Body of pancreas (tissue), 4 donors: ENCODE measurements around the gene MTSS2. TPM values are rescaled to one million over a fixed set of nuclear protein-coding genes. Genes with fewer than 3 reads are reported as not detected.
"Not testable (repeated sequence)": the region's sequence is repeated elsewhere in the genome, so short reads cannot be mapped to it uniquely, and the experiment has no call there.

ENCODE experiments used
- ATAC-seq: fragments of 150-250 bp; one replicate; pipeline ENCODE4 v1.9.1; 2016
- DNase-seq, 4 donors: peaks; one replicate each; pipeline ENCODE4 v3.0.0-alpha.2; 2019
- H3K27ac ChIP-seq, 4 donors: fragments of 200-600 bp; sonication (generic); 1 replicate in 3 of 4; 2 replicates in 1 of 4; pipeline versions ENCODE4 v1.5.1 to v1.6.1; 2016 to 2019; ENCODE audit warnings: mild to moderate bottlenecking in 1 of 4, mixed read lengths in 1 of 4, moderate library complexity in 1 of 4
- H3K27me3 ChIP-seq, 2 donors: fragments of 200-600 bp; sonication (generic); one replicate each; pipeline ENCODE4 v1.6.0; 2016; ENCODE audit warnings: mild to moderate bottlenecking in 1 of 2
- H3K36me3 ChIP-seq, 2 donors: fragments of 200-600 bp; sonication (generic); replicated peaks in 1 of 2; 2 replicates each; pipeline ENCODE4 v1.5.1; 2016; ENCODE audit warnings: low read depth in 2 of 2; ENCODE audit not compliant: insufficient read depth in 1 of 2
- H3K4me1 ChIP-seq: fragments of 200-600 bp; sonication (generic); one replicate; pipeline ENCODE4 v1.6.0; 2016
- H3K4me3 ChIP-seq, 2 donors: fragments of 200-600 bp; sonication (generic); 1 replicate in 1 of 2; 2 replicates in 1 of 2; pipeline ENCODE4 v1.5.1; 2016 to 2019
- H3K9me3 ChIP-seq, 3 donors: fragments of 200-600 bp; sonication (generic); 1 replicate in 2 of 3; 2 replicates in 1 of 3; pipeline ENCODE4 v1.5.1; 2016
- POLR2A ChIP-seq, 3 donors: fragments of 450-650 bp; IDR thresholded peaks; one replicate each; pipeline ENCODE4 v1.6.1; 2016; ENCODE audit warnings: antibody characterized with exemption in 3 of 3, mild to moderate bottlenecking in 2 of 3
- WGBS, 2 donors: methylation state at CpG; one replicate each; pipeline ENCODE4 v1.1.5; 2017; 5-methylcytosine and 5-hydroxymethylcytosine counted together
- intact Hi-C: fragments of 100-400 bp; cut with DNase I; formaldehyde crosslinking; loops from one replicate; pipeline ENCODE4 v1.15.1; 2023
- total RNA-seq, 2 donors: library from RNA; depleted of rRNA; stranded (reverse); fragments of >200 nt; gene quantifications; one replicate each; pipeline ENCODE4 v1.1.0, GENCODE V29; 2016
- TF ChIP-seq, protein P1 (sequence below), 7 experiments: fragments of 450-650 bp in 4 of 7; fragments of 200-600 bp in 3 of 7; sonication (generic) in 3 of 7; IDR thresholded peaks; one replicate each; pipeline ENCODE4 v1.5.1; 2016 to 2019; ENCODE audit warnings: antibody characterized with exemption in 7 of 7

The MTSS2 gene
- total RNA-seq, 2 donors from 2014 or later: 8.8 to 23.4 TPM

DNA sequence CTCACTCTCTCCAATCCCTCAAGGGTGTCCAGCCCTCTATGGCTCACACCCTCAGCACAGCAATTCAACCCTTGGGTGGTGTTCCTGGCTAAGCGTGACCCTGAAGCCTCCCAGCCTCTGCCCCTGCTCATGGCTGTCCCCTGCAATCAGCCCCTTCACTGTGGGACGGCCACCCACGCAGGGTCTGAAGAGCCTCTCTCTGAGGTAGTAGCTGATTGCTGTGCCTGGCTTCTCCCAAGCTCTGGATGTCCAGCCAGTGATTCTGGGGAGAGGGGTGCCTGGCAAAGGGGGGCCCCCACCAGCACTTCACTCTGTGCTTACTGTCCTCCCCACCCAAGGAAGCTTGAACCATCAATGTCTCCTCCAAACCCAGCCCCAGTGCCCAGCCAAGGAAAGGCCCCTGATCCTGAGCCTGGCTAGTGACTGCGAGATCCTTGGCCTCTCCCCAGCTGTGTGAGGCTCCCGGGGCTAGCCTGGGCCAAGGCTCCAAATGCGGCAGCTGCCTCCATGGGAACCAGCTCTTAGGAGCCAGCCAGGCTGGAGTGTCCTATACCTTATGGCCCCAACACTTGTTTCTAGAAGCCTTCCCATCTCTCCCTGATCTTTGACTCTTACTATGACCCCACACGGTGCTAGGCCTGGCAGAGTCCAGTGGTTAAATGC lies 9.9 kb downstream of the MTSS2 start:
- Histone ChIP-seq H3K27me3 (no peaks in the 10 kb centered on the region), H3K27ac (no peak overlapping the region), H3K36me3 (peaks cover 0 to 2% of the 10 kb centered on the region in 2 donors), H3K4me3 (no peak overlapping the region), H3K4me1 (peaks cover 9% of the 10 kb centered on the region), H3K9me3 (no peaks in the 10 kb centered on the region)
- TF ChIP-seq POLR2A (IDR thresholded peaks at IDR 0.05): no peak
- TF ChIP-seq, protein P1, sequence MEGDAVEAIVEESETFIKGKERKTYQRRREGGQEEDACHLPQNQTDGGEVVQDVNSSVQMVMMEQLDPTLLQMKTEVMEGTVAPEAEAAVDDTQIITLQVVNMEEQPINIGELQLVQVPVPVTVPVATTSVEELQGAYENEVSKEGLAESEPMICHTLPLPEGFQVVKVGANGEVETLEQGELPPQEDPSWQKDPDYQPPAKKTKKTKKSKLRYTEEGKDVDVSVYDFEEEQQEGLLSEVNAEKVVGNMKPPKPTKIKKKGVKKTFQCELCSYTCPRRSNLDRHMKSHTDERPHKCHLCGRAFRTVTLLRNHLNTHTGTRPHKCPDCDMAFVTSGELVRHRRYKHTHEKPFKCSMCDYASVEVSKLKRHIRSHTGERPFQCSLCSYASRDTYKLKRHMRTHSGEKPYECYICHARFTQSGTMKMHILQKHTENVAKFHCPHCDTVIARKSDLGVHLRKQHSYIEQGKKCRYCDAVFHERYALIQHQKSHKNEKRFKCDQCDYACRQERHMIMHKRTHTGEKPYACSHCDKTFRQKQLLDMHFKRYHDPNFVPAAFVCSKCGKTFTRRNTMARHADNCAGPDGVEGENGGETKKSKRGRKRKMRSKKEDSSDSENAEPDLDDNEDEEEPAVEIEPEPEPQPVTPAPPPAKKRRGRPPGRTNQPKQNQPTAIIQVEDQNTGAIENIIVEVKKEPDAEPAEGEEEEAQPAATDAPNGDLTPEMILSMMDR (IDR thresholded peaks at IDR 0.05): no peak
- intact Hi-C loops: loop anchor here (5.0 kb wide), 1 partner anchor 91 kb away; no protein-coding TSS in a partner anchor
- ATAC-seq (no peak), DNase-seq (peak in 1 of 4 donors; percentile 11)
- WGBS, 2 donors: 82 to 90% methylated on average over 1 to 7 of the region's 7 CpGs

DNA sequence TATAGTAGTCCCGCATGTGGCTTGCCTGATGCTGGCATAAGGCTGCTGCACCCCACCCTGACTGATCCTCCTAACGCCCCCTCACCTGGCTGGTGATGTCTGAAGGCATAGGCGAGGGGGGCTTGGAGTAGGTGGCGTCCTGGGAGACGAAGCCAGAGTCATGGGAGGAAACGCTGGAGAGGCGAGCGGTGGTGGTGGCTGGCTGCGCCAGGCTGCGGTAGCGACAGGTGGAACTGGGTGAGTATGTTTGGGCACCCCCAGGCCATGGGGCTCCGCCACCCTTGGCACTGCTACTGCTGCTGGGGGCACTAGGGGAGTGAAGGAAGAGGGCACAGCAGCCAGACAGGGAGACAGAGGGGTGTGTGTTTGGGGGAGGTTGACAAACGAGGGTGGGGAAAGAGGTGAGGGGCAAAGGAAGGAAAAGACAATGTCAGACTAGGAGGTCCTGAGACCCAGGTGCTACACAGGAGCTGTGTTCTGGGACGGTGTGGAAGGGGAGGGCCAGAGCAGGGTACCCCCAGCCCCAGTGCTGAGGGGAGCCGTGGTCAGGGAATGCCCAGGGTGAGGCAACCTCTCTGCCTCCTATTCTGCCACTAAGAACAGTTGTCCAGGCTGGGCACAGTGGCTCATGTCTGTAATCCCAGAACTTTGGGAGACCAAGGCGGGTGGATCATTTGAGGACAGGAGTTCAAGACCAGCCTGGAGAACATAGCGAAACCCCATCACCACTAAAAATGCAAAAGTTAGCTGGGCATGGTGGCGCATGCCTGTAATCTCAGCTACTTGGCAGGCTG lies 11.4 kb downstream of the MTSS2 start:
- ATAC-seq (no peak), DNase-seq (no peak)
- Histone ChIP-seq H3K4me3 (no peak overlapping the region), H3K9me3 (no peaks in the 10 kb centered on the region), H3K27me3 (no peaks in the 10 kb centered on the region), H3K4me1 (no peaks in the 10 kb centered on the region), H3K36me3 (peaks cover 0 to 2% of the 10 kb centered on the region in 2 donors), H3K27ac (no peak overlapping the region)
- no peak for TF ChIP-seq POLR2A (IDR thresholded peaks at IDR 0.05)
- TF ChIP-seq, protein P1 (IDR thresholded peaks at IDR 0.05): no peak
- 90% methylated on average over 16 to 18 of the region's 18 CpGs for WGBS, 2 donors
- intact Hi-C loops: loop anchor here (5.0 kb wide), 1 partner anchor 93 kb away; no protein-coding TSS in a partner anchor

GRCh38 chr16:70670938-70671337 lies 14.9 kb downstream of the MTSS2 start:
- H3K36me3 ChIP-seq, ATAC-seq, H3K9me3 ChIP-seq, H3K4me3 ChIP-seq, DNase-seq, intact Hi-C loops, H3K27me3 ChIP-seq, H3K27ac ChIP-seq, H3K4me1 ChIP-seq: not testable (repeated sequence)
- WGBS, 2 donors: 87 to 98% methylated on average over 4 of the region's 4 CpGs

- DNase-seq (no peak), ATAC-seq (no peak)
- TF ChIP-seq, protein P1 (IDR thresholded peaks at IDR 0.05): no peak
- TF ChIP-seq POLR2A (IDR thresholded peaks at IDR 0.05): no peak
- intact Hi-C loops: no loop called here
- H3K4me3 ChIP-seq: no peak overlapping the region
- H3K27ac ChIP-seq: no peak overlapping the region
- H3K4me1 ChIP-seq: no peaks in the 10 kb centered on the region
- no peaks in the 10 kb centered on the region for H3K9me3 ChIP-seq
- WGBS, 2 donors: 95 to 97% methylated on average over 2 of the region's 2 CpGs
- H3K36me3 ChIP-seq: peaks cover 0 to 11% of the 10 kb centered on the region in 2 donors
- no peaks in the 10 kb centered on the region for H3K27me3 ChIP-seq
Observed at GRCh38 chr16:70670175-70670574, 15.7 kb downstream of the MTSS2 start.
